ENCODE data around the gene PCSK4. TPM values are rescaled to one million over a fixed set of nuclear protein-coding genes. Genes with fewer than 3 reads are reported as not detected.
A peak's percentile ranks its signal among the peaks of the same experiment; 100 is the strongest.

PCSK4 gene
- total and polyA plus RNA-seq, 9 of the 15 experiments (the other 6 are each of a cell fraction or from before 2014, with no cell fraction given): 0.01 to 9.1 (median 2.1) TPM; not detected in 1

DNA sequence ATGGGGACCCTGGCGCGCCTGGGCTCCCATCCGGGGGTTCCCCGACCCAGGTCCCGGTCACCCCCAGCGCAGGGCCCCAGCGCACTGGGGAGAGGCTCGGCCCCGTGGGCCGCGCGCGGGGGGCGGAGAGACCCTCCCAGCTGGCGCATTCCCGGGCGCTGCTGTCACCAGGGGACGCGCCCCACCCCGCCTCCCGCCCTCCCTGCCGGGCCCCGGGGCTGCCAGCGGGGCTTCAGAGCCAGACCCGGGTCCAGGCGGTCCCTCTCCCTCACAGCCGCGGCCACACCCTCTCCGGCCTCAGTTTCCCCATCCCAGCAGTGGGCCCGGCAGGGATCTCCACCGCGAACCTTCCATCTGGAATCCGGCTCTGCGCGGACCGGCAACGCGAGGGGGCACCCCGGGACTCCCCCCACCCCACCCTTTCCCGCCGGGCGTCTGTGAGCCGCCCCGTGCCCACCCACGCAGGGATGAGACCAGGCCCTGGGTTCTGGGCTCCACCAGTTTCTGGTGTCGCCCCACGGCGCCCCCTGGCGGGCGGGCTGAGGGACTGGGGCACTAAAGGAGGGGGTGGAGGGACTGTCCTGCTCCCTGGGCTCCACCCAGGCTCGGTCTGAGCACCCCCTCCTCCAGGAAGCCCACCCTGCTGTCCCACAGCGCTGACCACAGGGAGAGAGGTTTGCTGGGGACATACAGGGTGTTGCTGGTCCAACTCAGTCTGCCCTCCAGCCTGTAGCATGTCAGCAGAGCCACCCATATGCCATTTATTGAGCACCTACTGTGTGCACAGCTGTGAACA lies 23.5 kb upstream of the PCSK4 start (continued):
- TF ChIP-seq, protein P1, sequence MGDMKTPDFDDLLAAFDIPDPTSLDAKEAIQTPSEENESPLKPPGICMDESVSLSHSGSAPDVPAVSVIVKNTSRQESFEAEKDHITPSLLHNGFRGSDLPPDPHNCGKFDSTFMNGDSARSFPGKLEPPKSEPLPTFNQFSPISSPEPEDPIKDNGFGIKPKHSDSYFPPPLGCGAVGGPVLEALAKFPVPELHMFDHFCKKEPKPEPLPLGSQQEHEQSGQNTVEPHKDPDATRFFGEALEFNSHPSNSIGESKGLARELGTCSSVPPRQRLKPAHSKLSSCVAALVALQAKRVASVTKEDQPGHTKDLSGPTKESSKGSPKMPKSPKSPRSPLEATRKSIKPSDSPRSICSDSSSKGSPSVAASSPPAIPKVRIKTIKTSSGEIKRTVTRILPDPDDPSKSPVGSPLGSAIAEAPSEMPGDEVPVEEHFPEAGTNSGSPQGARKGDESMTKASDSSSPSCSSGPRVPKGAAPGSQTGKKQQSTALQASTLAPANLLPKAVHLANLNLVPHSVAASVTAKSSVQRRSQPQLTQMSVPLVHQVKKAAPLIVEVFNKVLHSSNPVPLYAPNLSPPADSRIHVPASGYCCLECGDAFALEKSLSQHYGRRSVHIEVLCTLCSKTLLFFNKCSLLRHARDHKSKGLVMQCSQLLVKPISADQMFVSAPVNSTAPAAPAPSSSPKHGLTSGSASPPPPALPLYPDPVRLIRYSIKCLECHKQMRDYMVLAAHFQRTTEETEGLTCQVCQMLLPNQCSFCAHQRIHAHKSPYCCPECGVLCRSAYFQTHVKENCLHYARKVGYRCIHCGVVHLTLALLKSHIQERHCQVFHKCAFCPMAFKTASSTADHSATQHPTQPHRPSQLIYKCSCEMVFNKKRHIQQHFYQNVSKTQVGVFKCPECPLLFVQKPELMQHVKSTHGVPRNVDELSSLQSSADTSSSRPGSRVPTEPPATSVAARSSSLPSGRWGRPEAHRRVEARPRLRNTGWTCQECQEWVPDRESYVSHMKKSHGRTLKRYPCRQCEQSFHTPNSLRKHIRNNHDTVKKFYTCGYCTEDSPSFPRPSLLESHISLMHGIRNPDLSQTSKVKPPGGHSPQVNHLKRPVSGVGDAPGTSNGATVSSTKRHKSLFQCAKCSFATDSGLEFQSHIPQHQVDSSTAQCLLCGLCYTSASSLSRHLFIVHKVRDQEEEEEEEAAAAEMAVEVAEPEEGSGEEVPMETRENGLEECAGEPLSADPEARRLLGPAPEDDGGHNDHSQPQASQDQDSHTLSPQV (IDR thresholded peaks at IDR 0.05): no peak
- TF ChIP-seq, protein P2, sequence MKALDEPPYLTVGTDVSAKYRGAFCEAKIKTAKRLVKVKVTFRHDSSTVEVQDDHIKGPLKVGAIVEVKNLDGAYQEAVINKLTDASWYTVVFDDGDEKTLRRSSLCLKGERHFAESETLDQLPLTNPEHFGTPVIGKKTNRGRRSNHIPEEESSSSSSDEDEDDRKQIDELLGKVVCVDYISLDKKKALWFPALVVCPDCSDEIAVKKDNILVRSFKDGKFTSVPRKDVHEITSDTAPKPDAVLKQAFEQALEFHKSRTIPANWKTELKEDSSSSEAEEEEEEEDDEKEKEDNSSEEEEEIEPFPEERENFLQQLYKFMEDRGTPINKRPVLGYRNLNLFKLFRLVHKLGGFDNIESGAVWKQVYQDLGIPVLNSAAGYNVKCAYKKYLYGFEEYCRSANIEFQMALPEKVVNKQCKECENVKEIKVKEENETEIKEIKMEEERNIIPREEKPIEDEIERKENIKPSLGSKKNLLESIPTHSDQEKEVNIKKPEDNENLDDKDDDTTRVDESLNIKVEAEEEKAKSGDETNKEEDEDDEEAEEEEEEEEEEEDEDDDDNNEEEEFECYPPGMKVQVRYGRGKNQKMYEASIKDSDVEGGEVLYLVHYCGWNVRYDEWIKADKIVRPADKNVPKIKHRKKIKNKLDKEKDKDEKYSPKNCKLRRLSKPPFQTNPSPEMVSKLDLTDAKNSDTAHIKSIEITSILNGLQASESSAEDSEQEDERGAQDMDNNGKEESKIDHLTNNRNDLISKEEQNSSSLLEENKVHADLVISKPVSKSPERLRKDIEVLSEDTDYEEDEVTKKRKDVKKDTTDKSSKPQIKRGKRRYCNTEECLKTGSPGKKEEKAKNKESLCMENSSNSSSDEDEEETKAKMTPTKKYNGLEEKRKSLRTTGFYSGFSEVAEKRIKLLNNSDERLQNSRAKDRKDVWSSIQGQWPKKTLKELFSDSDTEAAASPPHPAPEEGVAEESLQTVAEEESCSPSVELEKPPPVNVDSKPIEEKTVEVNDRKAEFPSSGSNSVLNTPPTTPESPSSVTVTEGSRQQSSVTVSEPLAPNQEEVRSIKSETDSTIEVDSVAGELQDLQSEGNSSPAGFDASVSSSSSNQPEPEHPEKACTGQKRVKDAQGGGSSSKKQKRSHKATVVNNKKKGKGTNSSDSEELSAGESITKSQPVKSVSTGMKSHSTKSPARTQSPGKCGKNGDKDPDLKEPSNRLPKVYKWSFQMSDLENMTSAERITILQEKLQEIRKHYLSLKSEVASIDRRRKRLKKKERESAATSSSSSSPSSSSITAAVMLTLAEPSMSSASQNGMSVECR (CRISPR knock-in tag; IDR thresholded peaks at IDR 0.05): peak; percentile 34; the same call in 1 of the 2 replicates
- TF ChIP-seq GTF2E2 (tag; IDR thresholded peaks at IDR 0.05): no peak
- no peak for TF ChIP-seq KAT2B (IDR thresholded peaks at IDR 0.05; ENCODE audit: low read depth, low read length)
- no peak for TF ChIP-seq JUN (IDR thresholded peaks at IDR 0.05; ENCODE audit: borderline replicate concordance, low read depth, low read length)
- TF ChIP-seq JUN (CRISPR knock-in tag; IDR thresholded peaks at IDR 0.05; ENCODE audit: borderline replicate concordance): no peak
- TF ChIP-seq SMARCA4 (IDR thresholded peaks at IDR 0.05): 0 out of 2 replicates have a peak, but pooled peaks have one; percentile 52
- no peak for TF ChIP-seq ZNF124 (CRISPR knock-in tag; IDR thresholded peaks at IDR 0.05)
- no peak for TF ChIP-seq ZFPM2 (CRISPR knock-in tag; IDR thresholded peaks at IDR 0.05)
- TF ChIP-seq, protein P3, sequence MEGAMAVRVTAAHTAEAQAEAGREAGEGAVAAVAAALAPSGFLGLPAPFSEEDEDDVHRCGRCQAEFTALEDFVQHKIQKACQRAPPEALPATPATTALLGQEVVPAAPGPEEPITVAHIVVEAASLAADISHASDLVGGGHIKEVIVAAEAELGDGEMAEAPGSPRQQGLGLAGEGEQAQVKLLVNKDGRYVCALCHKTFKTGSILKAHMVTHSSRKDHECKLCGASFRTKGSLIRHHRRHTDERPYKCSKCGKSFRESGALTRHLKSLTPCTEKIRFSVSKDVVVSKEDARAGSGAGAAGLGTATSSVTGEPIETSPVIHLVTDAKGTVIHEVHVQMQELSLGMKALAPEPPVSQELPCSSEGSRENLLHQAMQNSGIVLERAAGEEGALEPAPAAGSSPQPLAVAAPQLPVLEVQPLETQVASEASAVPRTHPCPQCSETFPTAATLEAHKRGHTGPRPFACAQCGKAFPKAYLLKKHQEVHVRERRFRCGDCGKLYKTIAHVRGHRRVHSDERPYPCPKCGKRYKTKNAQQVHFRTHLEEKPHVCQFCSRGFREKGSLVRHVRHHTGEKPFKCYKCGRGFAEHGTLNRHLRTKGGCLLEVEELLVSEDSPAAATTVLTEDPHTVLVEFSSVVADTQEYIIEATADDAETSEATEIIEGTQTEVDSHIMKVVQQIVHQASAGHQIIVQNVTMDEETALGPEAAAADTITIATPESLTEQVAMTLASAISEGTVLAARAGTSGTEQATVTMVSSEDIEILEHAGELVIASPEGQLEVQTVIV (CRISPR knock-in tag; IDR thresholded peaks at IDR 0.05; ENCODE audit: borderline replicate concordance): no peak
- TF ChIP-seq CBX8 (IDR thresholded peaks at IDR 0.05; ENCODE audit: borderline replicate concordance, extremely low read depth, low read depth, low read length, poor library complexity, severe bottlenecking): no peak
- TF ChIP-seq HOXB6 (CRISPR knock-in tag; IDR thresholded peaks at IDR 0.05; ENCODE audit: borderline replicate concordance): no peak
- TF ChIP-seq ZFP30 (CRISPR knock-in tag; IDR thresholded peaks at IDR 0.05; ENCODE audit: borderline replicate concordance): no peak
- peak; percentile 31 for TF ChIP-seq NEUROD1 (IDR thresholded peaks at IDR 0.05; ENCODE audit: borderline replicate concordance, low read depth, low read length, partially characterized antibody)
- TF ChIP-seq NELFE (IDR thresholded peaks at IDR 0.05; ENCODE audit: insufficient read depth, insufficient read length): no peak
